ENCODE measurements around the gene ABCG4. TPM values are rescaled to one million over a fixed set of nuclear protein-coding genes. Genes with fewer than 3 reads are reported as not detected.
A peak's percentile ranks its signal among the peaks of the same experiment; 100 is the strongest.

ABCG4 gene
- total and polyA plus RNA-seq, 9 of the 15 experiments (the other 6 are each of a cell fraction or from before 2014, with no cell fraction given) = 0.03 to 0.11 (median 0.07) TPM; not detected in 4

- FAIRE-seq (no peak), DNase-seq (ENCODE audit: extremely low read depth in 1 of 4, low spot score in 3 of 4) (no peak), ATAC-seq (no peak)
- Histone ChIP-seq H3K9me1 (ENCODE audit: control insufficient read depth, insufficient read depth, low read length) (no peaks in the 10 kb centered on the region), H2AFZ (ENCODE audit: low read depth, low read length) (no peak overlapping the region), H3K27me3 (ENCODE audit: control insufficient read depth in 2 of 2, insufficient read depth in 2 of 2, low read length in 2 of 2) (no peaks in the 10 kb centered on the region), H3K9me3 (replicated peaks; ENCODE audit: control insufficient read depth, insufficient read depth, low read depth, low read length) (no peaks in the 10 kb centered on the region), H4K20me1 (replicated peaks; ENCODE audit: control insufficient read depth, insufficient read depth, low read length) (0 out of 2 replicates have a peak, but pooled peaks cover 3% of the 10 kb centered on the region), H3K36me3 (ENCODE audit: control insufficient read depth, insufficient read depth, low read length) (peaks cover 63% of the 10 kb centered on the region), H3K4me3 (no peak overlapping the region), H3K9ac (ENCODE audit: insufficient read depth in 1 of 2, low read depth in 2 of 2, low read length in 2 of 2) (no peak overlapping the region; a peak in 1 of 4 replicates), H3K79me2 (ENCODE audit: control insufficient read depth, insufficient read depth, low read length) (peaks cover 12% of the 10 kb centered on the region), H3K4me1 (replicated peaks in 1 of 2; ENCODE audit: control insufficient read depth in 2 of 2, insufficient read depth in 2 of 2, low read length in 2 of 2) (peaks cover 16 to 17% of the 10 kb centered on the region in 2 experiments), H3K4me2 (ENCODE audit: insufficient read depth, low read length) (no peak overlapping the region), H3K27ac (ENCODE audit: extremely low read depth, low read depth, low read length) (no peak overlapping the region)
- in situ Hi-C loops (cut with MboI) (no loop called here), intact Hi-C loops (cut with micrococcal nuclease) (no loop called here)
- no TSS peak for BruUV-seq (replicated peaks)
- WGBS (ENCODE audit: insufficient coverage, low coverage, missing lambda C conversion rate) = 91% methylated on average over 3 of the region's 3 CpGs
- CTCF ChIA-PET (ENCODE audit: low intra/inter-chr PET ratio) = no interaction called here
- POLR2A ChIA-PET = interaction anchor here (0.9 to 1.8 kb wide), 2 partner anchors 10 to 22 kb away, joined by 3 to 6 read pairs; partner anchors contain the start of gene C2CD2L
- TF ChIP-seq BRF2 (IDR thresholded peaks at IDR 0.05; ENCODE audit: borderline replicate concordance, insufficient read depth, insufficient read length) (no peak), ESRRA (IDR thresholded peaks at IDR 0.05; ENCODE audit: borderline replicate concordance, low read depth) (peak; percentile 98), CHD4 (IDR thresholded peaks at IDR 0.05; ENCODE audit: insufficient read depth, insufficient replicate concordance, low read depth, low read length, poor library complexity, severe bottlenecking) (peak; percentile 54), IFI16 (CRISPR knock-in tag; IDR thresholded peaks at IDR 0.05) (no peak), HDAC1 (IDR thresholded peaks at IDR 0.05) (0 out of 4 replicates have a peak, but pooled peaks of 1 of the 2 experiments have one; percentile 32), BCOR (IDR thresholded peaks at IDR 0.05) (peak; percentile 95), SUPT5H (IDR thresholded peaks at IDR 0.05) (no peak), ZNF609 (CRISPR knock-in tag; IDR thresholded peaks at IDR 0.05; ENCODE audit: borderline replicate concordance) (no peak), HDAC2 (IDR thresholded peaks at IDR 0.05) (peak; percentile 81; the same call in 1 of the 2 replicates), FOXP1 (CRISPR knock-in tag; IDR thresholded peaks at IDR 0.05) (no peak), ZNF143 (CRISPR knock-in tag; IDR thresholded peaks at IDR 0.05) (no peak), MXD1 (CRISPR knock-in tag; IDR thresholded peaks at IDR 0.05; ENCODE audit: borderline replicate concordance, poor library complexity, severe bottlenecking) (no peak), KDM1A (IDR thresholded peaks at IDR 0.05) (peak; percentile 62 to 77), TBL1XR1 (IDR thresholded peaks at IDR 0.05; ENCODE audit: low read length in 2 of 2) (no peak), TAF15 (IDR thresholded peaks at IDR 0.05; ENCODE audit: low read depth, low read length) (no peak), RBM22 (IDR thresholded peaks at IDR 0.05; ENCODE audit: low read depth, low read length, poor library complexity, severe bottlenecking) (no peak)
These were observed 31.7 kb upstream of the ABCG4 start for GRCh38 chr11:119117004-119117706.
